Activated CD4-positive, alpha-beta T cell treated with anti-CD3 and anti-CD28 coated beads for 24 hours (primary cell): Measurements from ENCODE around the gene PCDHA9.
"Not testable (repeated sequence)": the region's sequence is repeated elsewhere in the genome, so short reads cannot be mapped to it uniquely, and the experiment has no call there.

ENCODE experiments used
- DNase-seq, 2 donors: peaks; one replicate each; pipeline ENCODE4 v3.0.0-alpha.2; 2020; ENCODE audit warnings: low read depth in 2 of 2

PCDHA9 gene

DNA sequence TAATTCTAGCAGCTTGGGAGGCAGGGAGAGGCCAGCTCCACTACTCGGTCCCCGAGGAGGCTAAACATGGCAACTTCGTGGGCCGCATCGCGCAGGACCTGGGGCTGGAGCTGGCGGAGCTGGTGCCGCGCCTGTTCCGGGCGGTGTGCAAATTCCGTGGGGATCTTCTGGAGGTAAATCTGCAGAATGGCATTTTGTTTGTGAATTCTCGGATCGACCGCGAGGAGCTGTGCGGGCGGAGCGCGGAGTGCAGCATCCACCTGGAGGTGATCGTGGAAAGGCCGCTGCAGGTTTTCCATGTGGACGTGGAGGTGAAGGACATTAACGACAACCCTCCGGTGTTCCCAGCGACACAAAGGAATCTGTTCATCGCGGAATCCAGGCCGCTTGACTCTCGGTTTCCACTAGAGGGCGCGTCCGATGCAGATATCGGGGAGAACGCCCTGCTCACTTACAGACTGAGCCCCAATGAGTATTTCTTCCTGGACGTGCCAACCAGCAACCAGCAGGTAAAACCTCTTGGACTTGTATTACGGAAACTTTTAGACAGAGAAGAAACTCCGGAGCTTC, 13.7 kb upstream of the PCDHA9 start:
- not testable (repeated sequence) for DNase-seq

DNA sequence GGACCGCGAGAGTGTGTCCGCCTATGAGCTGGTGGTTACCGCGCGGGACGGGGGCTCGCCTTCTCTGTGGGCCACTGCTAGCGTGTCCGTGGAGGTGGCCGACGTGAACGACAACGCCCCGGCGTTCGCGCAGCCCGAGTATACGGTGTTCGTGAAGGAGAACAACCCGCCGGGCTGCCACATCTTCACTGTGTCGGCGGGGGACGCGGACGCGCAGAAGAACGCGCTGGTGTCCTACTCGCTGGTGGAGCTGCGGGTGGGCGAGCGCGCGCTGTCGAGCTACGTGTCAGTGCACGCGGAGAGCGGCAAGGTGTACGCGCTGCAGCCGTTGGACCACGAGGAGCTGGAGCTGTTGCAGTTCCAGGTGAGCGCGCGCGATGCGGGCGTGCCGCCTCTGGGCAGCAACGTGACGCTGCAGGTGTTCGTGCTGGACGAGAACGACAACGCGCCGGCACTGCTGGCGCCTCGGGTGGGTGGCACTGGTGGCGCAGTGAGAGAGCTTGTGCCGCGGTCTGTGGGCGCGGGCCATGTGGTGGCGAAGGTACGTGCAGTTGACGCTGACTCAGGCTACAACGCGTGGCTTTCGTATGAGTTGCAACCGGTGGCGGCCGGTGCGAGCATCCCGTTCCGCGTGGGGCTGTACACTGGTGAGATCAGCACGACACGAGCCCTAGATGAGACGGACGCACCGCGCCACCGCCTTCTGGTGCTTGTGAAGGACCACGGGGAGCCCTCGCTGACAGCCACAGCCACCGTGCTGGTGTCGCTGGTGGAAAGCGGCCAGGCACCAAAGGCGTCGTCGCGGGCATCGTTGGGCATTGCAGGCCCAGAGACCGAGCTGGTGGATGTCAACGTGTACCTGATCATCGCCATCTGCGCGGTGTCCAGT, 12.3 kb upstream of the PCDHA9 start:
- no peak for DNase-seq

DNA sequence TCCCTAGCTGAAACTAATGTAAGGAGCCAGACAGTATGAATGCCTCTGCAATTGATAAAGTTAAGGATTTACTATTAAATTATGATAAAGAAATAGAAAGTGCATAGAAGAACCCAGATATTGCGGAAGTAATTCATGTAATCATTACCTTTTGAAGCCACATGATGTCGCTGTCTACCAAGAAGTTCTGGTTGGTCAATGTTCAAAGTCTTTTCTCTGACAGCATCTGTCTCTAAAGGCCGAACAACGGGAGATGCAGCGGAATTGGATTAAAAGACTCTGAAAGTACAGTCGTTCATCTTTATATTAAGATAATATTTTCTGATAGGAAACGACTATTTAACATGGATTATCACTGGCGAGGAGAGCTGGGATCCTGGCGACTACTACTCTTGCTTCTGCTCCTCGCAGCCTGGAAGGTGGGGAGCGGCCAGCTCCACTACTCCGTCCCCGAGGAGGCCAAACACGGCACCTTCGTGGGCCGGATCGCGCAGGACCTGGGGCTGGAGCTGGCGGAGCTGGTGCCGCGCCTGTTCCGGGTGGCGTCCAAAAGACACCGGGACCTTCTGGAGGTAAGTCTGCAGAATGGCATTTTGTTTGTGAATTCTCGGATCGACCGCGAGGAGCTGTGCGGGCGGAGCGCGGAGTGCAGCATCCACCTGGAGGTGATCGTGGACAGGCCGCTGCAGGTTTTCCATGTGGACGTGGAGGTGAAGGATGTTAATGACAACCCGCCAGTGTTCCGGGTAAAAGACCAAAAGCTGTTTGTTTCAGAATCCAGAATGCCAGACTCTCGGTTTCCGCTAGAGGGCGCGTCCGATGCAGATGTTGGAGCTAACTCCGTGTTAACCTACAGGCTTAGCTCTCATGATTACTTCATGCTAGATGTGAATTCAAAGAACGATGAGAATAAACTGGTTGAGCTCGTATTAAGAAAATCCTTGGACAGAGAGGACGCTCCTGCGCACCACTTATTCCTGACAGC, 6.9 kb upstream of the PCDHA9 start, which contains the start of gene PCDHA8:
TSS of gene PCDHA8 (plus strand) at position 210 of the 985 bp plus-strand sequence. CDS start at position 345, 135 bp downstream.
- DNase-seq, result no peak

DNA sequence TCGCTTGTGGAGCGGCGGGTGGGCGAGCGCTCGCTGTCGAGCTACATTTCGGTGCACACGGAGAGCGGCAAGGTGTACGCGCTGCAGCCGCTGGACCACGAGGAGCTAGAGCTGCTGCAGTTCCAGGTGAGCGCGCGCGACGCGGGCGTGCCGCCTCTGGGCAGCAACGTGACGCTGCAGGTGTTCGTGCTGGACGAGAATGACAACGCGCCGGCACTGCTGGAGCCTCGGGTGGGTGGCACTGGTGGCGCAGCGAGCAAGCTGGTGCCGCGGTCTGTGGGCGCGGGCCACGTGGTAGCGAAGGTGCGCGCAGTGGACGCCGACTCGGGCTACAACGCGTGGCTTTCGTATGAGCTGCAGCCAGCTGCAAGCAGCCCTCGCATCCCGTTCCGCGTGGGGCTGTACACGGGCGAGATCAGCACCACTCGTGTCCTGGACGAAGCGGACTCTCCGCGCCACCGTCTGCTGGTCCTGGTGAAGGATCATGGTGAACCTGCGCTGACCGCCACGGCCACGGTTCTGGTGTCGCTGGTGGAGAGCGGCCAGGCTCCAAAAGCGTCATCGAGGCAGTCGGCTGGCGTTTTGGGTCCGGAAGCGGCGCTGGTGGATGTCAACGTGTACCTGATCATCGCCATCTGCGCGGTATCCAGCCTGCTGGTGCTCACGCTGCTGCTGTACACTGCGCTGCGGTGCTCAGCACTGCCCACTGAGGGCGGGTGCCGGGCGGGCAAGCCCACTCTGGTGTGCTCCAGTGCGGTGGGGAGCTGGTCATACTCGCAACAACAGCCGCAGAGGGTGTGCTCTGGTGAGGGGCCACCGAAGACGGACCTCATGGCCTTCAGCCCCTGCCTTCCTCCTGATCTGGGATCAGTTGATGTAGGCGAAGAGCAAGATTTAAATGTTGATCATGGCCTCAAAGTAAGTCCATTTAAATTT, 5.1 kb upstream of the PCDHA9 start:
- no peak for DNase-seq

DNA sequence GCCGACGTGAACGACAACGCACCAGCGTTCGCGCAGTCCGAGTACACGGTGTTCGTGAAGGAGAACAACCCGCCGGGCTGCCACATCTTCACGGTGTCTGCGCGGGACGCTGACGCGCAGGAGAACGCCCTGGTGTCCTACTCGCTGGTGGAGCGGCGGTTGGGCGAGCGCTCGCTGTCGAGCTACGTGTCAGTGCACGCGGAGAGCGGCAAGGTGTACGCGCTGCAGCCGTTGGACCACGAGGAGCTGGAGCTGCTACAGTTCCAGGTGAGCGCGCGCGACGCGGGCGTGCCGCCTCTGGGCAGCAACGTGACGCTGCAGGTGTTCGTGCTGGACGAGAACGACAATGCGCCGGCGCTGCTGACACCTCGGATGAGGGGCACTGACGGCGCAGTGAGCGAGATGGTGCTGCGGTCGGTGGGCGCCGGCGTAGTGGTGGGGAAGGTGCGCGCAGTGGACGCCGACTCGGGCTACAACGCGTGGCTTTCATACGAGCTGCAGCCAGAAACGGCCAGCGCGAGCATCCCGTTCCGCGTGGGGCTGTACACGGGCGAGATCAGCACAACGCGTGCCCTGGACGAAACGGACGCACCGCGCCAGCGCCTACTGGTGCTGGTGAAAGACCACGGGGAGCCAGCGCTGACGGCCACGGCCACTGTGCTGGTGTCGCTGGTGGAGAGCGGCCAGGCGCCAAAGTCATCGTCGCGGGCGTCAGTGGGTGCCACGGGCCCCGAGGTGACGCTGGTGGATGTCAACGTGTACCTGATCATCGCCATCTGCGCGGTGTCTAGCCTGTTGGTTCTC, 1.9 kb downstream of the PCDHA9 start:
- DNase-seq, result not testable (repeated sequence)

DNA sequence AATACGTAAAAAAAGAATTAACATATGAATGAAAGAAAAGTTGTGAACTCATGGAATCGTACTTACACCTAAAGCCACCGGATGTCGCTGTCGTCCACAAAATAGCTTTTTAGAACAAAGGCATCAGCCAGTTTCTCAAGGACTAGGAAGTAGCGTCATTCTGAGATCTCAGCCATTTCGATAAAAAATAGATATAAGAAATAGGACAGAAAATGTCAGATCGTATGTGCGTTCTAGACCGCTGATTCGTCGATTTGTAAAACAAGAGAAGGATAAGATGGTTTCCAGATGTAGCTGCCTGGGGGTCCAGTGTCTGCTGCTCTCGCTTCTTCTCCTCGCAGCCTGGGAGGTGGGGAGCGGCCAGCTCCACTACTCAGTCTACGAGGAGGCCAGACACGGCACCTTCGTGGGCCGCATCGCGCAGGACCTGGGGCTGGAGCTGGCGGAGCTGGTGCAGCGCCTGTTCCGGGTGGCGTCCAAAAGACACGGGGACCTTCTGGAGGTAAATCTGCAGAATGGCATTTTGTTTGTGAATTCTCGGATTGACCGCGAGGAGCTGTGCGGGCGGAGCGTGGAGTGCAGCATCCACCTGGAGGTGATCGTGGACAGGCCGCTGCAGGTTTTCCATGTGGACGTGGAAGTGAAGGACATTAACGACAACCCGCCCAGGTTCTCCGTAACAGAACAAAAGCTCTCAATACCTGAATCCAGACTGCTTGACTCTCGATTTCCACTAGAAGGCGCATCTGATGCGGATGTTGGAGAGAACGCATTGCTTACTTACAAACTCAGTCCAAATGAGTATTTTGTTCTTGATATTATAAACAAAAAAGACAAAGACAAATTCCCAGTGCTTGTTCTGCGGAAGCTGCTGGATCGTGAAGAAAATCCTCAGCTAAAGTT, 7.8 kb downstream of the PCDHA9 start, which contains the start of gene PCDHA10:
TSS of gene PCDHA10 (plus strand) at position 126 of the 903 bp plus-strand sequence. CDS start at position 278, 152 bp downstream.
- no peak for DNase-seq

DNA sequence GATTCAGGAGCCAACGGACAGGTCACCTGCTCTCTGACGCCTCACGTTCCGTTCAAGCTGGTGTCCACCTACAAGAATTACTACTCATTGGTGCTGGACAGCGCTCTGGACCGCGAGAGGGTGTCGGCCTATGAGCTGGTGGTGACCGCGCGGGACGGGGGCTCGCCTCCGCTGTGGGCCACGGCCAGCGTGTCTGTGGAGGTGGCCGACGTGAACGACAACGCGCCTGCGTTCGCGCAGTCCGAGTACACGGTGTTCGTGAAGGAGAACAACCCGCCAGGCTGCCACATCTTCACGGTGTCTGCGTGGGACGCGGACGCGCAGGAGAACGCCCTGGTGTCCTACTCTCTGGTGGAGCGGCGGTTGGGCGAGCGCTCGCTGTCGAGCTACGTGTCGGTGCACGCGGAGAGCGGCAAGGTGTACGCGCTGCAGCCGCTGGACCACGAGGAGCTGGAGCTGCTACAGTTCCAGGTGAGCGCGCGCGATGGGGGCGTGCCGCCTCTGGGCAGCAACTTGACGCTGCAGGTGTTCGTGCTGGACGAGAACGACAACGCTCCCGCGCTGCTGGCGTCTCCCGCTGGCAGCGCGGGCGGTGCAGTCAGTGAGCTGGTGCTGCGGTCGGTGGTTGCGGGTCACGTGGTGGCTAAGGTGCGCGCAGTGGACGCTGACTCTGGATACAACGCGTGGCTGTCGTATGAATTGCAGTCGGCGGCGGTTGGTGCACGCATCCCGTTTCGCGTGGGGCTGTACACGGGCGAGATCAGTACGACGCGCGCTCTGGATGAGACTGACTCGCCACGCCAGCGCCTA, 9.2 kb downstream of the PCDHA9 start:
- DNase-seq, result no peak

DNA sequence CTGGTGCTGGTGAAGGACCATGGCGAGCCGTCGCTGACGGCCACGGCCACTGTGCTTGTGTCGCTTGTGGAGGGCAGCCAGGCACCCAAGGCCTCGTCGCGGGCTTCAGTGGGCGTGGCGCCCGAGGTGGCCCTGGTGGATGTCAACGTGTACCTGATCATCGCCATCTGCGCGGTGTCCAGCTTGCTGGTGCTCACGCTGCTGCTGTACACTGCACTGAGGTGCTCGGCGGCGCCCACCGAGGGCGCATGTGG, 9.7 kb downstream of the PCDHA9 start:
- DNase-seq, result no peak

DNA sequence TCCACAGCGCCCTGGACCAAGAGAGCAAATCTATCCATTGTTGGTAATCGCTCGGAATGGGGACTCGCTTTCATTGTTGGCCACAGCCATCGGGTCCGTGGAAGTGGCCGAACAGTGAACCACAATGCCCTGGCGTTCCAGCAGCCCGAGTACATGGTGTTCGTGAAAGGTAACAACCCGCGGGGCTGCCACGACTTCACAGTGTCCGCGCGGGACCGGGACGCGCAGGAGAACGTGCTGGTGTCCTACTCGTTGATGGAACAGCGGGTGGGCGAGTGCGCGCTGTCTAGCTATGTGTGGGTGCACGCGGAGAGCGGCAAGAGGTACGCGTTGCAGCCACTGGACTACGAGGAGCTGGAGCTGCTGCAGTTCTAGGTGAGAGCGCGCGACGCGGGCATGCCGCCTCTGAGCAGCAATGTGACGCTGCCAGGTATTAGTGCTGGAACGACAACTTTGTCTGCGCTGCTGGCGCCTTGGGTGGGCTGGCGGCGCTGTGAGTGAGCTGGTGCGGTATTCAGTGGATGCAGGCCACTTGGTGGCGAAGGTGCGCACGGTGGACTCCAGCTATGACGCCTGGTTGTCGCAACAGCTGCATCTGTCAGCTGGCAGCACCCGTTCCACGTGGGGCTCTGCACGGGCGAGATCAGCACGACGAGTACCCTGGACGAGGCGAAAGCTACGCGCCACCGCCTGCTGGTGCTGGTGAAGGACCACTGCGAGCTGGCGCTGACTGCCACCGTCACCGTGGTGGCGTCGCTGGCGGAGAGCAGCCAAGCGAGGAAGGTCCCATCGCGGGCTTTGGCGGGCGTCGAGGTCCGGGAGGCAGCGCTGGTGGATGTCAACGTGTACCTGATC, 14.5 kb downstream of the PCDHA9 start:
- DNase-seq, result no peak

DNA sequence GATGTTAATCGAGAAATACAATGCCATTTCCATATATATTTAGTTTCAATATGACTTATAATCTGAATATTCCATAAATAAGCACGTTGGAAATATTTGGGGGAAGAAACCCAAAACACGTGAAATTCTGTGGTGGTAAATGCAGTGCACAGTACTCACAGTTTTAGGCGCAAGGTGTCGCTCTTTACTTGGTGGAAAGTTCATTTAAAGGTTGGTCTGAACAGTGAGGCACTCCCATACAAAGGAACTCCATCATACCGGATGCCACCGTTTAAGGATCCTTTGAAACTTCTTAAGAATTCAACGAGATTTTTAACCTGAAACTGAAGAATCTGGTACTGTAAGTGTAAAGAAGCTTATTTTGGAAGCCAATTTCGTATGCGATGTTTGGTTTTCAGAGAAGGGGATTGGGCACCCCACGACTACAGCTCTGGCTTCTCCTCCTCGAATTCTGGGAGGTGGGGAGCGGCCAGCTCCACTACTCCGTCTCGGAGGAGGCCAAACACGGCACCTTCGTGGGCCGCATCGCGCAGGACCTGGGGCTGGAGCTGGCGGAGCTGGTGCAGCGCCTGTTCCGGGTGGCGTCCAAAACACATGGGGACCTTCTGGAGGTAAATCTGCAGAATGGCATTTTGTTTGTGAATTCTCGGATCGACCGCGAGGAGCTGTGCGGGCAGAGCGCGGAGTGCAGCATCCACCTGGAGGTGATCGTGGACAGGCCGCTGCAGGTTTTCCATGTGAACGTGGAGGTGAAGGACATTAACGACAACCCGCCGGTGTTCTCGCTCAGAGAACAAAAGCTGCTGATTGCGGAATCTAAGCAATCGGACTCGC, 20.8 kb downstream of the PCDHA9 start, which contains the start of gene PCDHA11:
TSS of gene PCDHA11 (plus strand) at position 237 of the 834 bp plus-strand sequence. CDS start at position 384, 147 bp downstream.
- no peak for DNase-seq

DNA sequence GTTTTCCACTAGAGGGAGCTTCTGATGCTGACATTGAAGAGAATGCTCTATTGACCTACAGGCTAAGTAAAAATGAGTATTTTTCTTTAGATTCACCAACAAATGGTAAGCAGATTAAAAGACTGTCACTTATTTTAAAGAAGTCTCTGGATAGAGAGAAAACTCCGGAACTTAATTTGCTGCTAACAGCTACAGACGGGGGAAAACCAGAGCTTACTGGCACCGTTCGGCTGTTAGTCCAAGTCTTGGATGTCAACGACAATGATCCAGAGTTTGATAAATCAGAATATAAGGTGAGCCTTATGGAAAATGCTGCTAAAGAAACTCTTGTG, 21.3 kb downstream of the PCDHA9 start:
- DNase-seq, result no peak

DNA sequence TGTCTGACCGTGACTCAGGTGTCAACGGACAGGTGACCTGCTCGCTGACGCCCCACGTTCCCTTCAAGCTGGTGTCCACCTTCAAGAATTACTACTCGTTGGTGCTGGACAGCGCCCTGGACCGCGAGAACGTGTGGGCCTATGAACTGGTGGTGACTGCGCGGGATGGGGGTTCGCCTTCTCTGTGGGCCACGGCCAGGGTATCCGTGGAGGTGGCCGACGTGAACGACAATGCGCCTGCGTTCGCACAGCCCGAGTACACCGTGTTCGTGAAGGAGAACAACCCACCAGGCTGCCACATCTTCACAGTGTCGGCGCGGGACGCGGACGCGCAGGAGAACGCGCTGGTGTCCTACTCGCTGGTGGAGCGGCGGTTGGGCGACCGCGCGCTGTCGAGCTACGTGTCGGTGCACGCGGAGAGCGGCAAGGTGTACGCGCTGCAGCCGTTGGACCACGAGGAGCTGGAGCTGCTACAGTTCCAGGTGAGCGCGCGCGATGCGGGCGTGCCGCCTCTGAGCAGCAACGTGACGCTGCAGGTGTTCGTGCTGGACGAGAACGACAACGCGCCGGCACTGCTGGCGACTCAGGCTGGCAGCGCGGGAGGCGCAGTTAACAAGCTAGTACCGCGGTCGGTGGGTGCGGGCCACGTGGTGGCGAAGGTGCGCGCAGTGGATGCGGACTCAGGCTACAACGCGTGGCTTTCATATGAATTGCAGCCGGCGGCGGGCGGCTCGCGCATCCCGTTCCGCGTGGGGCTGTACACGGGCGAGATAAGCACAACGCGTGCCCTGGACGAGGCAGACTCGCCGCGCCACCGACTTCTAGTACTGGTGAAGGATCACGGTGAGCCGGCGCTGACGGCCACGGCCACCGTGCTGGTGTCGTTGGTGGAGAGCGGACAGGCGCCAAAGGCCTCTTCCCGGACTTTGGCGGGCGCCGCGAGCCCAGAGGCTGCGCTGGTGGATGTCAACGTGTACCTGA, 22.3 kb downstream of the PCDHA9 start:
- no peak for DNase-seq

DNA sequence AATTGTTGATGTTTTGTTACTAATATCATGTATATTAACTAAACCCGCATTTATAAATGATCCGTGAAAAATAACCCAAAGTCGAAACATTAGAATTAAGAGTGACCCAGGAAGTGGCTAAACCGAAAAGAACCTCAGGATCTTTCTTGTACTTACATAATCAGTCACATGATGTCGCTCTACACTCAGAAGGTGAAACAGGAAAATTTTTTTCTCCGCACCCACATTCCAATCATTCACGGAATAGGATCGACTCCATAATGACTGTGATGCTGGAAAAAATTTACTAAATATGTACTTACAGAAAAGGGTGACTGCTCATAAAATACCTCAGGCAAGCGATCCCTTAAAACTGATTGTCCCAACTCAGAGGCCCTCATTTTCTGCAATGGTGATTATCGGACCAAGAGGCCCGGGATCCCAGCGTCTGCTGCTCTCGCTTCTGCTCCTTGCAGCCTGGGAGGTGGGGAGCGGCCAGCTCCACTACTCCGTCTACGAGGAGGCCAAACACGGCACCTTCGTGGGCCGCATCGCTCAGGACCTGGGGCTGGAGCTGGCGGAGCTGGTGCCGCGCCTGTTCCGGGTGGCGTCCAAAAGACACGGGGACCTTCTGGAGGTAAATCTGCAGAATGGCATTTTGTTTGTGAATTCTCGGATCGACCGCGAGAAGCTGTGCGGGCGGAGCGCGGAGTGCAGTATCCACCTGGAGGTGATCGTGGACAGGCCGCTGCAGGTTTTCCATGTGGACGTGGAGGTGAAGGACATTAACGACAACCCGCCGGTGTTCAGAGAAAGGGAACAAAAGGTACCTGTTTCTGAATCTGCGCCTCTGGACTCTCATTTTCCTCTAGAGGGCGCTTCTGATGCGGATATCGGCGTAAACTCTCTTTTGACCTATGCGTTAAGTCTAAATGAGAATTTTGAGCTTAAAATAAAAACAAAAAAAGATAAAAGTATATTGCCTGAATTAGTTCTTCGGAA, 27.2 kb downstream of the PCDHA9 start, which contains the start of gene PCDHA12:
TSS of gene PCDHA12 (plus strand) at position 224 of the 981 bp plus-strand sequence. CDS start at position 389, 165 bp downstream.
- DNase-seq, result no peak
